ENCODE measurements around the gene BEGAIN. TPM values are rescaled to one million over a fixed set of nuclear protein-coding genes. Genes with fewer than 3 reads are reported as not detected.

BEGAIN gene
- total RNA-seq, 1 donor from 2014 or later = 1.3 TPM

GRCh38 chr14:100548295-100548655 is 38.9 kb downstream of the BEGAIN start:
- Histone ChIP-seq H3K9me3 (no peaks in the 10 kb centered on the region), H3K4me3 (no peak overlapping the region), H3K4me1 (peaks cover 23% of the 10 kb centered on the region), H3K27me3 (ENCODE audit: low read depth) (no peaks in the 10 kb centered on the region), H3K27ac (peak overlapping the region; percentile 79), H3K36me3 (no peaks in the 10 kb centered on the region)
- DNase-seq (no peak), ATAC-seq (no peak)
- intact Hi-C loops (cut with DNase I) = no loop called here
- TF ChIP-seq CTCF (IDR thresholded peaks at IDR 0.05) = no peak

GRCh38 chr14:100547633-100548294 is 39.5 kb downstream of the BEGAIN start:
- H3K9me3 ChIP-seq = no peaks in the 10 kb centered on the region
- TF ChIP-seq CTCF (IDR thresholded peaks at IDR 0.05) = no peak
- no peaks in the 10 kb centered on the region for H3K36me3 ChIP-seq
- DNase-seq (peak; percentile 87), ATAC-seq (peak; percentile 61 to 76)
- intact Hi-C loops (cut with DNase I) = no loop called here
- no peak overlapping the region for H3K4me3 ChIP-seq
- H3K27me3 ChIP-seq (ENCODE audit: low read depth) = no peaks in the 10 kb centered on the region
- H3K4me1 ChIP-seq = peaks cover 23% of the 10 kb centered on the region
- peak overlapping the region; percentile 79 for H3K27ac ChIP-seq

- no peaks in the 10 kb centered on the region for H3K9me3 ChIP-seq
- DNase-seq (peak; percentile 65), ATAC-seq (no peak)
- TF ChIP-seq CTCF (IDR thresholded peaks at IDR 0.05) = no peak
- H3K4me1 ChIP-seq = peaks cover 23% of the 10 kb centered on the region
- H3K4me3 ChIP-seq = peak overlapping the region; percentile 59
- H3K27ac ChIP-seq = peak overlapping the region; percentile 62
- intact Hi-C loops (cut with DNase I) = no loop called here
- H3K27me3 ChIP-seq (ENCODE audit: low read depth) = no peaks in the 10 kb centered on the region
- H3K36me3 ChIP-seq = no peaks in the 10 kb centered on the region
These were observed 41.2 kb downstream of the BEGAIN start for GRCh38 chr14:100546051-100546443.

- no peak overlapping the region for H3K27ac ChIP-seq
- intact Hi-C loops (cut with DNase I) = no loop called here
- H3K4me1 ChIP-seq = peaks cover 23% of the 10 kb centered on the region
- no peak for TF ChIP-seq CTCF (IDR thresholded peaks at IDR 0.05)
- H3K9me3 ChIP-seq = no peaks in the 10 kb centered on the region
- ATAC-seq = no peak
- no peak overlapping the region for H3K4me3 ChIP-seq
- H3K36me3 ChIP-seq = no peaks in the 10 kb centered on the region
- no peaks in the 10 kb centered on the region for H3K27me3 ChIP-seq (ENCODE audit: low read depth)
- no peak for DNase-seq
These were observed 41.9 kb downstream of the BEGAIN start for GRCh38 chr14:100545359-100545758.

- Histone ChIP-seq H3K9me3 (no peaks in the 10 kb centered on the region), H3K4me1 (peaks cover 23% of the 10 kb centered on the region), H3K27me3 (ENCODE audit: low read depth) (no peaks in the 10 kb centered on the region), H3K4me3 (no peak overlapping the region), H3K27ac (no peak overlapping the region), H3K36me3 (no peaks in the 10 kb centered on the region)
- DNase-seq = no peak
- ATAC-seq = no peak
- intact Hi-C loops (cut with DNase I) = no loop called here
- TF ChIP-seq CTCF (IDR thresholded peaks at IDR 0.05) = no peak
These were observed 42.6 kb downstream of the BEGAIN start for GRCh38 chr14:100544506-100545141.

Data from lower lobe of right lung (tissue), 2 donors.